Cerebellar nuclear complex (tissue), 1 donor: ENCODE measurements around the gene CBARP.

Experiments
- DNase-seq, 2 experiments: peaks; one replicate each; lab custom pipeline; 2025; lab: John Stamatoyannopoulos, UW

Gene CBARP

DNA sequence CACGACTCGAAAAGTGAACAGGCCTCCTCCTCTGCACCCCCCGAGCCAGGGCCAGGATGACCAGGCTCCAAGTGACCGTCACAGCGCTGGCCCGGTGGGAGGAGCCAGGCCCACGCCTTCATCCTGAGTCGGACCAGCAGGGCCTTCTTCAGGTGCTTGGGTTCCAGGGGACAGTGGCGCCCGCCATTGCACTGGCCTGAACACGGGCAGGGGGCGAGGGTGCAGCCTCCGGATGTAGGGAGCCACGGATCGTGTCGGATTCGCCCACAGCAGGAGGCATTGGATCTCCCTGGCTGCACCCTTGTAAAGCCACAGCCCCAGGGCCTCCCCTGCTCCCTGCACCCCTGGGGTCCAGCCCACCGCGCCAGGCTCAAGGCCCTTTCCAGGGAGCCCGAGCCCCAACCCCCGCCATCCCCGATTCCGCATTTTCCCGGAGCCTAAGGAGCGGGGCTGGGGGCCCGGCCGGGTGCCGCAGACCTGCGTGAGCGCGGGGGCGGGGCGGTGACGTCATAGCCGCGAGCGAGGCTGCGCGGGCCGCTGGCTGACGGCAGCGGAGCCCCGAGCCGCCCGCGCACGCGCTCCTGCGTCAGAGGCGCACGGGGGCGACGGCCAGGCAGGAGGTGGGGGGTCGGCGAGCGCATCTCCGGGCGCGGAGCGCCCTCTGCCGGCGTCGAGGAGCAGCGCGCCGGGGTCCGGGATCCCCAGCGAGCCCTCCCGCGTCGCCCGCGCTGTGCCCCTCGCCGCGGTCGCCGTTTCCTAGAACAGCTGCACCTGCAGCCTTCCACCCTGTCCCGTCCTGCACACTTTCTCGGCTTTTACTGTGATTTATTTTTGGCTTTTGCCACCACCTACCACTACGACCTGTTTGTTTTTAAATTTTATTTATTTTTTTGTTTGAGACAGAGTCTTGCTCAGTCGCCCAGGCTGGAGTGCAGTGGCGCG, 2.3 kb upstream of the CBARP start:
- DNase-seq = peak in 1 of 2 experiments; percentile 46

GRCh38 chr19:1239420-1239795, 1.6 kb upstream of the CBARP start:
- no peak for DNase-seq

DNA sequence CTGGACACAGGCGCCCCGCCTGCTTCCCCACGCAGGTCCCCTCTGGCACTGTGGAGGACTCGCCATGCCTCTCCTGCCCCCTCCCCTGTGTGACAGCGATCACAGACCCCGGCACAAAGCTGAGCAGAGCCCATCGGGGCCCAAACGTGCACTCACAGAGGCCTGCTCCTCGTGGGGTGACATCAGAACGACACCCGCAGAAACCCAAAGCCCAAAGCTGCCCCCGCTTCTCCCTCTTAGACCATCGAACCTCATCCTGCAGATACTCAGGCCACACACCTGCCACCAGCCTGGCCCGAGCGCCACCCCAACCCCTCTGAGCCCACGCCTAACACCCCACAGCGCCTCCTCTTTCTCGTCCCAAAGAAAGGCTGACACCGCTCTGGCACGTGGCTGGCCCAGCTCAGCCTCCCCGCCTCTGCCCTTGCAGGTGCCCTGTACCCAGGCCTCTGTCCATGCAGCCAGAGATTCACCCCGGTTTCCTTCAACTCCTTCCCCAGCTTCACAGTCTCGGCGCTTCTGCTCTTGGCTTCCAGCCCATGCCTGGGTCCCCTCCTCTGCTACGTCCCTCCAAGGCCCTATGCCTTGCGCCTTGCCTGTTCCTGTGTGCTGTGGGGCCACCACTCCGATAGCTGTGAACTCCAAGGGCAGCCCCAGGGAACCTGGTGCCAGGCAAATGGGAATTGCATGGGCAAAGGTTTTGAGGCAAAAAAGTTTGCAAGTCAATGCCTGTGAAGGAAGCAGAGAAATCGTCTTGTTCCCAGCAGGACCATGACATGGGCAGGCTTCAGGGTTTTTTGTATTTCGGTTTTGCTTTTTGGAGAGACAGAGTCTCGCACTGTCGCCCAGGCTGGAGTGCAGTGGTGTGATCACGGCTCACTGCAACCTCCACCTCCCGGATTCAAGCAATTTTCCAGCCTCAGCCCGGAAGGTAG, 831 bp upstream of the CBARP start:
- DNase-seq = no peak

- no peak for DNase-seq
These were observed 662 bp downstream of the CBARP start for GRCh38 chr19:1237027-1237659.

- DNase-seq = no peak
These were observed 1.2 kb downstream of the CBARP start for GRCh38 chr19:1236576-1236975.

GRCh38 chr19:1235625-1236538, 1.9 kb downstream of the CBARP start:
- DNase-seq = no peak

- no peak for DNase-seq
These were observed 2.8 kb downstream of the CBARP start for GRCh38 chr19:1234955-1235380.

GRCh38 chr19:1234051-1234954, 3.5 kb downstream of the CBARP start:
- no peak for DNase-seq

- no peak for DNase-seq
These were observed 4.6 kb downstream of the CBARP start for GRCh38 chr19:1233115-1233667.

GRCh38 chr19:1232652-1233072, 5.1 kb downstream of the CBARP start:
- no peak for DNase-seq

DNA sequence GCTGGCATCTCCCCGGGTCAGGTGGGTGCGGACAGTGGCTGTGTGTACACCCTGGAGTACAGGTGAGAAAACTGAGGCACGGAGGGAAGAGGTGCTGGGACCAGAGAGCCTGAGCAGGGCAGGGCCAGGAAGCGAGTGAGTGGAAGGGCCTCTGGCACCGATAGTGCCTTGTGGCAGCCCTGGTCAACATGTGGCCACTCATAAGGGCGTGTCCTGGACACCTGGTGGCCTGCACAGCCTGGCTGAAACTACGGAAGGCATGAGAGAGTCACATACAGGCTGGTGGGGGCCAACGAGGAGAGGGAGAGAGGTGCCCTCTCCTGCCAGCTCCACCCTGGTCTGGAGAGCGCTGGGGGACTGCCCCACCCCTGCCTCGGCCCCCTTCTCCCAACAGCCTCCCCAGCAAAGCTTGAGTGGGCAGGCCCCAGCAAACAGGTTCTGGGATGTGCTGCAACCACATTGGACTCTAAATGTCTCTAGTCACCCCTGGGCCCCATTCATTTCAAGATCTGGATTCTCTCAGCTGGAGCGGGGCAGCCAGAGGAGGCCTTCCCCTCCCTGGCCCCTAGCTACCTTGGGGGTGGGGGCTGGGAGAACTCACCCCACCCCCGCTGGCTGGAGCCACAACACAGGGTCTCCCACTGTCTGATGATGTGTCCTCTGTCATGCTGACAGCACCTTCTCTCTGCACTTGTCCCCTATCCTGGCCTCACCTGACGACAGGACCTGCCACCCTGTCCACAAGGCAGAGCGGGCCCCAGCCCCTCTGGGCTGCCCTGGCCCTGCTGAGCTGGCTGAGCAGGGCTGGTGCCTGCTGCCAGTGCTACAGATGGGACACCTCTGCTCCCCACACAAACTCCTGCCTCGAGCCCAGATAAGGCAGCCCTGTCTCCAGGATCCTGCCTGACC, 5.8 kb downstream of the CBARP start:
- DNase-seq = no peak

DNA sequence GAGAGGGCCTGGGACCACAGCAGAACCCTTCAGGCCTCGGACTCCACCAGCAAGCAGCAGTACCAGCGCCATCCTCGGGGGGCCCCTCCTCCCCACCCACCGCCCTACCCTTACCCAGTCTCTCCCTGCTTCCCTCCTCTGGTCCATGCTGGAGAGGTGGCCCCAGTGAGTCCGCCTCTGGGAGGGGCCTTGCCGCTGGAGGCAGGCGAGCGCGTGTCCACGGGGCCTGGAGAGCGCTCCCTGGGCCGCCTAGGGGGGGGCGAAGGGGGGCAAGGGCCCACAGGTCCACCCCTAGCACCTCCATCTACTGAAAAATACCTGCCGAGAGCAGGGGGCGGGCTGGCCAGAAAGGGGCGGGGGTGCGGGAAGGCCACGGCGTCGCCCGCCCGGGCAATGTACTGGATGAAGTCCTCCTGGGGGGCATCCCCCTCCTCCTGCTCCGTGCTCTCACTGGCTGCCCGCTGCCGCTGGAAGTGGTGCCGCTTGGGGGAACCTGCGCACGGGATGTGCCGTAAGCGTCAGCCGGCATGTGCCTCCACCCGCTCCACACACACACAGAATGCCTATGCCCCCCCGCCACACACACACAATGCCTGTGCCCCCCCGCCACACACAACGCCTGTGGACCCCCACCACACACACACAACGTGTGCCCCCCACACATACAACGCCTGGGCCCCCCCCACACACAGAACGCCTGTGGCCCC, 6.9 kb downstream of the CBARP start:
- DNase-seq = no peak

- no peak for DNase-seq
These were observed 7.7 kb downstream of the CBARP start for GRCh38 chr19:1229924-1230782.

DNA sequence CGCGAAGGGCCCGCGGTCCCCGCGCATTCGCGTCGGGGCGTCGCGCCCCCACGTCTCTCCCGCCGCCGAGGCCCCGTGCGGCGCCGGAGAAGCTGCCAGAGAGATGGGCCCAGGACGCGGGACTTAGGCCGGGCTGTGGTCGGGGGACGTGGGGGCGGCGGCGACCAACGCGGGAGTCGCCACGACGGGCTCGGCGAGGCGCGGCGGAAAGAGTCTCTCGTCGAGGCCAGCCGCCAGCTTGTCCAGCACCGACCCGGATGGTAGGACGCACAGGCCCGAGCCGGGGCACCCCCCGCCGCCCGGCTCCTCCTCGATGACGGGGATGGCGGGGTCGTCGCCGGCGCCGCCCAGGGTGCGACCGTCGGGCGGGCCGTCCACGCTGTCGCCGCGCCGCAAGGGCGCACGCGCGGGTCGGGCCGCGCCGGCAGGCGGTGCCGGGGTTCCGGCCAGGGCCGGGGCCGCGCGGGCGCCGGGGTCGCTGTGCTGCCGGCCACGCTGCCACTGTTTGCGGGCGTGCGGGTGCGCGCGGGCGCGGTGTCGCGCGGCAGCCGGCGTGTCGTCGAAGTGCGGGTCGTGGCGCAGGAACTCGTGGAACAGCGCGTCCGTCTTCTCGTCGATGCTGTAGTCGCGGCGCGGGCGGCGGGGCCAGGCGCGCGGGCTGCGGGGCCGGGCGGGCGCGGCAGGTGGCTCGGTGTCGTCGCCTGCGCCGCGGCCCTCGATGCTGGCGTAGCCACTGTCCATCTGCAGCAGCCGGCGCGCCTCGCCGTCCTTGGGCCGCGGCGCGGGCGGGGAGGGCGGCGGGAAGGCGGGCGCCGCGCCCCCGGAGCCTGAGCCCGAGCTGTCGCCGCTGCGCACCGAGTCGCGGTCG, 8.5 kb downstream of the CBARP start:
- DNase-seq = no peak

- DNase-seq = no peak
These were observed 9.4 kb downstream of the CBARP start for GRCh38 chr19:1228161-1228957.
